AG09319 (cell line): ENCODE measurements around the gene NYNRIN.
A peak's percentile ranks its signal among the peaks of the same experiment; 100 is the strongest.
"Not testable (repeated sequence)": the region's sequence is repeated elsewhere in the genome, so short reads cannot be mapped to it uniquely, and the experiment has no call there.

Experiments
- DNase-seq: peaks from one replicate; pipeline ENCODE4 v3.0.0-alpha.2; 2010; ENCODE audit warnings: low read depth; ENCODE audit errors: extremely low read depth
- TF ChIP-seq, protein P1 (sequence below): IDR thresholded peaks from 2 replicates; pipeline ENCODE4 v1.5.1; 2011; ENCODE audit warnings: low read depth, mild to moderate bottlenecking, inconsistent platforms, low read length, moderate library complexity

Gene NYNRIN

DNA sequence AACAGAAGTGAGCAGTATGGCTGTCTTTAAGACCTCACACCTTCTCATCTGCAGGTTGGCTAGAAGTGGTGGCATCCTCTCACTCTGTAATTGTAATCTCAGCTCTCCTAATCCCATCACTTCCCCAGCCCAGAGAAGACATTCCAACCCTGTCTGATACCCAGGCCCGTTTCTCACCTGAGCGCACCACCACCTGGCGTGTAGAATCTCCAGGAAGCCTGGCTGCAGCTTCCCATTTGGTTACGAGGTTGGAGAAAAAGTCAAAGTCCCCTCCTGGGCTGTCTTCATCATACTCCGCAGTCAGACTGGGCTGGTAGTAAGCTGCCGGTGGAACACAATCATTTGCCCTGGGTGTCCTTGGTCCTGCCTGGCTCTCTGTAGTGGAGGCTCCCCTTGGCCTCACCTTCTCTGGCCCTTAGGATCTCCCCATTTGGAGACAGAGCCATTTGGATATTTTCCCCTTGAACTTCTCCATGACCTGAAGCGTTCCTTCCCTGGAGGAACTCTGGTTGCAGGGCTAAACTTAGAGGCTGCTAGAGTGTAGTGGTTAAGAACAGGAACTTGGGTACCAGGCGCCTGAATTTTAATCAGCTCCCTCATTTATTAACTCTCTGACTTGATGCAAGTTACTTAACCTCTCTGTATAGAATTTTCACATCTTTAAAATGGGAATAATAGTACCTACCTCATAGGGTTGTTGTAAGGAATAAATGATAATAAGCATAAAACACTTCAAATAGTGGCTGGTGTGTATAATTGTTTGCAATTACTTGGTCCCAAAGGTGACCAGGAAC lies 42.0 kb downstream of the NYNRIN start:
- TF ChIP-seq, protein P1, sequence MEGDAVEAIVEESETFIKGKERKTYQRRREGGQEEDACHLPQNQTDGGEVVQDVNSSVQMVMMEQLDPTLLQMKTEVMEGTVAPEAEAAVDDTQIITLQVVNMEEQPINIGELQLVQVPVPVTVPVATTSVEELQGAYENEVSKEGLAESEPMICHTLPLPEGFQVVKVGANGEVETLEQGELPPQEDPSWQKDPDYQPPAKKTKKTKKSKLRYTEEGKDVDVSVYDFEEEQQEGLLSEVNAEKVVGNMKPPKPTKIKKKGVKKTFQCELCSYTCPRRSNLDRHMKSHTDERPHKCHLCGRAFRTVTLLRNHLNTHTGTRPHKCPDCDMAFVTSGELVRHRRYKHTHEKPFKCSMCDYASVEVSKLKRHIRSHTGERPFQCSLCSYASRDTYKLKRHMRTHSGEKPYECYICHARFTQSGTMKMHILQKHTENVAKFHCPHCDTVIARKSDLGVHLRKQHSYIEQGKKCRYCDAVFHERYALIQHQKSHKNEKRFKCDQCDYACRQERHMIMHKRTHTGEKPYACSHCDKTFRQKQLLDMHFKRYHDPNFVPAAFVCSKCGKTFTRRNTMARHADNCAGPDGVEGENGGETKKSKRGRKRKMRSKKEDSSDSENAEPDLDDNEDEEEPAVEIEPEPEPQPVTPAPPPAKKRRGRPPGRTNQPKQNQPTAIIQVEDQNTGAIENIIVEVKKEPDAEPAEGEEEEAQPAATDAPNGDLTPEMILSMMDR: no peak
- DNase-seq: no peak

DNA sequence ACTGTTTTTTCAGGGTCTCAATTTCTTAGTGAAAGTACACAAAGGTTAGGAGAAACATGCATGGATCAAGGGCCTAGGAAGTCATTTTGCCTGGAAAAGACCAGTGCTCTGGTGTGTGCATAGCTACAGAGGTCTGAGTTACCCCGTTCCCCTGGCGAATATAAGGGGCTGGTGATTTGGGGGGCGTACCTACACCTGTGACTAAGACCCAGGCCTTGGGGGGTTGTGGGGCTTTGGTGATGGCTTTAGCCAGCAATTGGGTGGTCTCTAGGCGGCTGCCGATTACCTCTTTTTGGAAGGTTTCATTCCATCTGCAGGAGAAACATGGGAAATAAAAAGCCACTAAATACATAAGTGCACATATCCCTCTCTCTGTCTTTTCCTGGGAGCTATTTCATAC lies 42.7 kb downstream of the NYNRIN start:
- no peak for DNase-seq
- TF ChIP-seq, protein P1: no peak

DNA sequence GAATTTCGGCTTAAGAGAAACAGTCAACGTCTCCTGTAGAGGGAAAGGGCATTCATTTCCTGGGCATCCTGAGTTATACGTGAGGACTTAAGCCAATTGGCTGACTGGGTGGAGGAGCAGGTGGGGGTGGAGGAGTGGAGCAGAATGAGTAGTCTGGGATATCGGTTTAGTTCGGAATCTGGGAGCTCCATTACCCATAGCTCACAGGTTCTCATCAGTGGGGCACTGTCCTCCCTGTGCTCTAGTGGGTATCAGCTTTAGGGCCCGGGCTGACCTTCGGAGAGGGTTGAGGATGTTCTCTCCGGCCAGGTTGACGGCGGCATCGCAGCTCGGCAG lies 43.1 kb downstream of the NYNRIN start:
- TF ChIP-seq, protein P1: no peak
- DNase-seq: no peak

DNA sequence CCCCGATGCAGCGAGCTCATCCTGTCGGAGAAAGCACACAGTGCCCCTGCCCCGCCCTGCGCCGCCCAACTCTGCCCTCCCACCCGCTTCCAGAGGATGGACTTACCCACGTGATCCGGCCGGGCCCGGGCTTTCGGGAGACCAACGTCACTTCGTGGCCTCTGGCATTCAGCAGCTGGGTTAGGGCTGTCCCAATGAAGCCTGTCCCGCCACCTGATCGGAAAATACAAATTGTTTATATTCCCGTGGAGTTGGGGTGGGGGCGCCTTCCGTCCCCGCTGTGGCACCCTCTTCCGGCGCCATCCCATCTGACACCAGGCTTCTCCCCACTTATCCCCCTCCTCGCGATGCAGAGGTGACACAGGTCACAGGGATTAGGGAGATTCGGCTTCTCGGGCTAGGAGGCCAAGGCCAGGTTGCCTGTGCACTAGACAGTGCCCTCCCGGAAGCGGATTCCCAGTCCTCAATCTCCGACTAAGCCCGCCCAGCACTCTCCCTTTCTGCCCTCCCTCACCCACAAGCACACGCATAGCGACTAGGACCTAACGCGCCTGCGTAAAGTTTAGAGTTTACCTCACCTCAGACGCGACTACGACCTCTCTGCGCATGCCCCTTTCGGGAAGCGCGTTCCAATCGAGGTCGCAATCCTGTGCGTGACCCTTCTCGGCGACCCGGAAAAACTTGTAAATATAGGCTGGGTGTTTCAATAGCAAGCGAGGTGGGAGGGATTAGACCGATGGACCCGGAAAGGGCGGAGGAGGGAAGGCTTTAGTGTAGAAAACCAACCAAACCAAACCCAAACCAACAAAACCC lies 43.6 kb downstream of the NYNRIN start, which contains the start of gene SDR39U1:
SDR39U1 (minus strand) TSS at position 537 of the 813 bp plus-strand sequence; CDS start at position 530, 7 bp downstream.
- TF ChIP-seq, protein P1: no peak
- peak; percentile 98 for DNase-seq

DNA sequence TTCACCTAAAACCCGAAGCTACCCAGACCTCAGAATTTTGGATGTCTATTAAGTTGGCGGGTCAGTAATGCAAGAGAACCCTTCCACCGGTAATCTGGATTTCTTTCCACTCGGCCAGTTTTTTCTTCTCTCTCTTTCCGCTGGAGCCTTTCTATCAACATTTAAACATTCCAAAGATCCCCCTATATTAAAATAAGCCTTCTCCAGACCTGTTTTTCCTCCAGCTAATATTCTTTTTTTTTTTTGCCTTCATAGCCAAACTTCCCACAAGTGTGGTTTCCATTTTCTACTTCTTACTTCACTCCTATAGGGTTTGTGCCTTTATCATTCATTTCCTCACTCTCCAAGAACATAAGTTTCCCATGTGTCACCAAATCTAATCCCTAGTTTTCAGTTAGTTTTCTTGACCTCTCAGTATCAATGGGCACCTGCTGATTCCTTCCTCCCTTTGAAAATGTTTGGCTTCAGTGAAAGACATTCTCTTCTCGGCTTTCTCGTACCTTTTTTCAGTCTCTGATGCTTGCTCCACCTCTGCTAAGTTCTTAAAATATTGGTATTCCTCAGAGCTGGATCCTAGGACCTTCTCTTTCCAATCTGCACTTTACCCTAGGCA lies 44.4 kb downstream of the NYNRIN start:
- no peak for DNase-seq
- TF ChIP-seq, protein P1: no peak

DNA sequence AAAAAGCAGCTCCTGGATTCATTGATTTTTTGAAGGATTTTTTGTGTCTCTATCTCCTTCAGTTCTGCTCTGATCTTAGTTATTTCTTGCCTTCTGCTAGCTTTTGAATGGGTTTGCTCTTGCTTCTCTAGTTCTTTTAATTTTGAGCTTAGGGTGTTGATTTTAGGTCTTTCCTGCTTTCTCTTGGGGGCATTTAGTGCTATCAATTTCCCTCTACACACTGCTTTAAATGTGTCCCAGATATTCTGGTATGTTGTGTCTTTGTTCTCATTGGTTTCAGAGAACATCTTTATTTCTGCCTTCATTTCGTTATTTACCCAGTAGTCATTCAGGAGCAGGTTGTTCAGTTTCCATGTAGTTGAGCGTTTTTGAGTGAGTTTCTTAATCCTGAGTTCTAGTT lies 52.0 kb downstream of the NYNRIN start:
- not testable (repeated sequence) for DNase-seq

DNA sequence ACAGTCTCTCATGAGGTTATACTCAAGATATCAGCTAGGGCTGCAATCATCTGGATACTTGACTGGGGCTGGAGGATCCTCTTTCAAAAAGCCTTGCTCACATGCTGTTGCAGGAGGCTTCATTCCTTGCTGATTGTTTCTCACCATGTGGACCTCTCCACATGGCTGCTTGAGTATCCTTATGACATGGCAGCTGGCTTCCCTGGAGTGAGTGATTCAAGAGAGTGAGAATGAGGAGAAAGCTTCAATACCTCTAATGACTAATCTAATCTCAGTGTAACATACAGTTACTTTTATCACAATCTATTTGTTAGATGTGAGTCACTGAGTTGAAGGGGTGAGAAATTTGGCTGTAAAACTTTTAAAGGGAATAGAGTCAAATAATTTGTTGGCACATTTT lies 58.2 kb downstream of the NYNRIN start:
- DNase-seq: no peak
- TF ChIP-seq, protein P1: no peak
